ENCODE measurements around the gene SLC30A4.

DNA sequence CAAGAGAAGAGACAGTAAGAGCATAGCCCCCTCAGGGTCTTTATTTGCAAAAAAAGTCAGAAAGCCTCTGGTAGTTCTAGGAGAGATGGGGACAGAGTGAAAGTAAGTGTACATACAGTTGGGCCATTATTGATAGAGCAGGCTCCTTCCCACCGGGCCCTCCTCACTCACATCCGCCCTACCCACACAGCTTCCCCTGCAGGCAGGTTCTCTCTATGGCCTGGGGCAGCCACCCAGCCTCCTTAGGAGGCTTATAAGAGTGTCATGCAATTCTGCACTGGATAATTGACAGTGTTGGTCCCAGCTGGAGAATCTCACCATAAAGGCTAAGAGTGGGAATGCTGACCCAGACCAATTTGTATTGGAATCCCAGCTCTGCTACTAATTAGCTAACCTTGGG lies 49.5 kb downstream of the SLC30A4 start:
- TF ChIP-seq, protein P1, sequence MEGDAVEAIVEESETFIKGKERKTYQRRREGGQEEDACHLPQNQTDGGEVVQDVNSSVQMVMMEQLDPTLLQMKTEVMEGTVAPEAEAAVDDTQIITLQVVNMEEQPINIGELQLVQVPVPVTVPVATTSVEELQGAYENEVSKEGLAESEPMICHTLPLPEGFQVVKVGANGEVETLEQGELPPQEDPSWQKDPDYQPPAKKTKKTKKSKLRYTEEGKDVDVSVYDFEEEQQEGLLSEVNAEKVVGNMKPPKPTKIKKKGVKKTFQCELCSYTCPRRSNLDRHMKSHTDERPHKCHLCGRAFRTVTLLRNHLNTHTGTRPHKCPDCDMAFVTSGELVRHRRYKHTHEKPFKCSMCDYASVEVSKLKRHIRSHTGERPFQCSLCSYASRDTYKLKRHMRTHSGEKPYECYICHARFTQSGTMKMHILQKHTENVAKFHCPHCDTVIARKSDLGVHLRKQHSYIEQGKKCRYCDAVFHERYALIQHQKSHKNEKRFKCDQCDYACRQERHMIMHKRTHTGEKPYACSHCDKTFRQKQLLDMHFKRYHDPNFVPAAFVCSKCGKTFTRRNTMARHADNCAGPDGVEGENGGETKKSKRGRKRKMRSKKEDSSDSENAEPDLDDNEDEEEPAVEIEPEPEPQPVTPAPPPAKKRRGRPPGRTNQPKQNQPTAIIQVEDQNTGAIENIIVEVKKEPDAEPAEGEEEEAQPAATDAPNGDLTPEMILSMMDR (conservative IDR thresholded peaks at IDR 0.05), result no peak
- no peak for TF ChIP-seq ZFX (IDR thresholded peaks at IDR 0.05)

Measured in C4-2B (cell line).